Endothelial cell of umbilical vein (primary cell): ENCODE measurements around the gene ARHGAP22. TPM values are rescaled to one million over a fixed set of nuclear protein-coding genes. Genes with fewer than 3 reads are reported as not detected.

ENCODE experiments used
- BruUV-seq: library from RNA; stranded (reverse); fragments of 400-500 nt; replicated peaks from 2 replicates; lab custom pipeline; 2021; lab: Mats Ljungman, UMichigan
- CTCF ChIA-PET: fragments of 300-600, 350-600 bp; sonication (Branson Sonifier 250); formaldehyde crosslinking; loops from one replicate; lab custom pipeline; 2021; ENCODE audit warnings: antibody characterized with exemption, inconsistent platforms; lab: Charles Lee
- POLR2A ChIA-PET: fragments of 300-600, 350-600 bp; sonication (Branson Sonifier 250); formaldehyde crosslinking; loops from one replicate; lab custom pipeline; 2021; ENCODE audit warnings: antibody characterized with exemption, inconsistent platforms; lab: Charles Lee
- DNase-seq: peaks from one replicate; pipeline ENCODE4 v3.0.0-alpha.2; 2011; ENCODE audit warnings: low read depth, low spot score
- FAIRE-seq: peaks from 2 replicates; lab custom pipeline; 2011; peaks lifted over from hg19 to GRCh38; lab: Jason Lieb, UNC
- H2AFZ ChIP-seq: 2 replicates; pipeline ENCODE4 v1.6.0; 2012; ENCODE audit warnings: low read depth, low read length, control low read depth, inconsistent platforms
- H3K27ac ChIP-seq: 2 replicates; pipeline ENCODE4 v1.5.1; 2011; ENCODE audit warnings: low read depth, mild to moderate bottlenecking, control low read depth, low read length, moderate library complexity; ENCODE audit not compliant: insufficient read depth
- H3K27me3 ChIP-seq, 2 experiments: 2 replicates each; pipeline versions ENCODE4 v1.6.0 to v1.6.1; 2011; ENCODE audit warnings: low read length in 2 of 2, mixed read lengths in 1 of 2; ENCODE audit not compliant: control insufficient read depth in 2 of 2, insufficient read depth in 2 of 2
- H3K36me3 ChIP-seq, 2 experiments: 2 replicates in 1 of 2; 3 replicates in 1 of 2; pipeline ENCODE4 v1.5.1; 2011; ENCODE audit warnings: low read length in 2 of 2, mild to moderate bottlenecking in 1 of 2, moderate library complexity in 1 of 2; ENCODE audit not compliant: control insufficient read depth in 2 of 2, insufficient read depth in 2 of 2; ENCODE audit errors: extremely low read depth in 1 of 2
- H3K4me1 ChIP-seq: 3 replicates; pipeline ENCODE4 v1.5.1; 2011; ENCODE audit warnings: mild to moderate bottlenecking, low read length; ENCODE audit not compliant: control insufficient read depth, insufficient read depth; ENCODE audit errors: extremely low read depth
- H3K4me2 ChIP-seq: 2 replicates; pipeline ENCODE4 v1.6.1; 2011; ENCODE audit warnings: low read length, control low read depth, mixed read lengths; ENCODE audit not compliant: insufficient read depth
- H3K4me3 ChIP-seq, 3 experiments: fragments of 200-600 bp in 1 of 3; sonication (generic), shearing (Covaris generic) in 1 of 3; replicated peaks in 1 of 3; 2 replicates each; pipeline ENCODE4 v1.5.1; 2011 to 2016; ENCODE audit warnings: control low read depth in 3 of 3, low read length in 3 of 3, mild to moderate bottlenecking in 2 of 3, inconsistent platforms in 1 of 3, low read depth in 1 of 3, moderate library complexity in 1 of 3; ENCODE audit not compliant: insufficient read depth in 1 of 3
- H3K79me2 ChIP-seq: 2 replicates; pipeline ENCODE4 v1.6.0; 2012; ENCODE audit warnings: low read length, inconsistent platforms; ENCODE audit not compliant: control insufficient read depth, insufficient read depth
- H3K9ac ChIP-seq: replicated peaks from 2 replicates; pipeline ENCODE3; 2011; ENCODE audit warnings: low read length, control low read depth; ENCODE audit not compliant: insufficient read depth; ENCODE audit errors: extremely low read depth
- H3K9me1 ChIP-seq: replicated peaks from 3 replicates; pipeline ENCODE4 v1.6.0; 2011; ENCODE audit warnings: mild to moderate bottlenecking, low read length; ENCODE audit not compliant: control insufficient read depth, insufficient read depth; ENCODE audit errors: extremely low read depth
- H3K9me3 ChIP-seq: replicated peaks from 2 replicates; pipeline ENCODE4 v1.5.1; 2012; ENCODE audit warnings: low read length, inconsistent platforms; ENCODE audit not compliant: control insufficient read depth, insufficient read depth
- H4K20me1 ChIP-seq: replicated peaks from 2 replicates; pipeline ENCODE3; 2011; ENCODE audit warnings: mild to moderate bottlenecking, low read length; ENCODE audit not compliant: control insufficient read depth, insufficient read depth; ENCODE audit errors: extremely low read depth
- CTCF ChIP-seq, 2 donors: IDR thresholded peaks; 1 replicate in 1 of 2; 2 replicates in 1 of 2; pipeline ENCODE4 v1.5.1; 2011; ENCODE audit warnings: low read length in 2 of 2, mild to moderate bottlenecking in 2 of 2, moderate library complexity in 2 of 2, control low read depth in 1 of 2, inconsistent platforms in 1 of 2, low read depth in 1 of 2; ENCODE audit not compliant: insufficient read depth in 1 of 2; ENCODE audit errors: extremely low read depth in 1 of 2
- EZH2 ChIP-seq: IDR thresholded peaks from 2 replicates; pipeline ENCODE4 v1.6.1; 2012; ENCODE audit warnings: borderline replicate concordance, low read depth, mild to moderate bottlenecking, moderate library complexity, low read length, inconsistent platforms; ENCODE audit not compliant: severe bottlenecking
- FOS ChIP-seq: IDR thresholded peaks from 2 replicates; pipeline ENCODE4 v1.6.1; 2011; ENCODE audit warnings: mild to moderate bottlenecking, low read length, moderate library complexity, borderline replicate concordance; ENCODE audit not compliant: insufficient read depth
- GATA2 ChIP-seq: IDR thresholded peaks from 2 replicates; pipeline ENCODE4 v1.7.0; 2011; ENCODE audit warnings: low read depth, mild to moderate bottlenecking, moderate library complexity, mixed read lengths, low read length; ENCODE audit not compliant: insufficient read length, insufficient read depth
- JUN ChIP-seq: IDR thresholded peaks from 2 replicates; pipeline ENCODE4 v1.6.1; 2011; ENCODE audit warnings: borderline replicate concordance, low read depth; ENCODE audit not compliant: insufficient read length, insufficient read depth
- MAX ChIP-seq: IDR thresholded peaks from 2 replicates; pipeline ENCODE4 v1.6.1; 2011; ENCODE audit not compliant: insufficient read depth, insufficient read length
- MYC ChIP-seq: IDR thresholded peaks from one replicate; pipeline ENCODE4 v1.6.1; 2011; ENCODE audit warnings: mild to moderate bottlenecking, low read depth, low read length
- POLR2A ChIP-seq: IDR thresholded peaks from 2 replicates; pipeline ENCODE4 v1.6.1; 2012; ENCODE audit warnings: low read depth, mild to moderate bottlenecking, control low read depth, low read length
- POLR2AphosphoS5 ChIP-seq: IDR thresholded peaks from 2 replicates; pipeline ENCODE4 v1.6.1; 2012; ENCODE audit warnings: low read depth, mild to moderate bottlenecking, control low read depth, low read length, moderate library complexity; ENCODE audit not compliant: insufficient read depth
- dilution Hi-C: fragments of 300-500 bp; cut with MboI; formaldehyde crosslinking; loops from one replicate; pipeline ENCODE4 v1.15.0; 2019; ENCODE audit warnings: low sequenced_read_pairs; ENCODE audit not compliant: extremely low pct_ligation_motif_present
- intact Hi-C: fragments of 100-400 bp; cut with micrococcal nuclease; formaldehyde crosslinking; loops from one replicate; pipeline ENCODE4 v1.10.0; 2022
- polyA plus RNA-seq, 4 experiments: library from polyadenylated mRNA; depleted of rRNA in 3 of 4; stranded (reverse) in 3 of 4; unstranded in 1 of 4; fragments of >200 nt; gene quantifications; 2 replicates each; pipeline versions ENCODE4 v1.2.1 to v1.2.3, GENCODE V29; 2011 to 2012; ENCODE audit warnings: missing spikeins in 1 of 4
- total RNA-seq: library from RNA; stranded (reverse); gene quantifications from 2 replicates; pipeline ENCODE4 v1.2.3, GENCODE V29; 2021

Gene ARHGAP22
- total and polyA plus RNA-seq, 2 donors (not counting 3 experiments of a cell fraction or from before 2014, with no cell fraction given): 8.6 to 50.3 TPM

- H3K27ac ChIP-seq: no peak overlapping the region
- intact Hi-C loops: no loop called here
- POLR2A ChIA-PET: no interaction called here
- no peaks in the 10 kb centered on the region for H3K9me3 ChIP-seq
- H3K79me2 ChIP-seq: no peaks in the 10 kb centered on the region
- H2AFZ ChIP-seq: no peak overlapping the region
- no TSS peak for BruUV-seq
- CTCF ChIA-PET: interaction anchor here (1.2 to 1.7 kb wide), 2 partner anchors 32 to 46 kb away, joined by 3 to 4 read pairs; no protein-coding TSS in a partner anchor
- dilution Hi-C loops: no loop called here
- H3K4me1 ChIP-seq: no peaks in the 10 kb centered on the region
- H3K27me3 ChIP-seq: no peaks in the 10 kb centered on the region
- no peak overlapping the region for H3K4me3 ChIP-seq
- H3K9ac ChIP-seq: no peak overlapping the region
- FAIRE-seq (no peak), DNase-seq (no peak)
- no peaks in the 10 kb centered on the region for H4K20me1 ChIP-seq
- TF ChIP-seq MYC (no peak), JUN (no peak), EZH2 (no peak), MAX (no peak), POLR2A (no peak), GATA2 (no peak), POLR2AphosphoS5 (no peak), CTCF (IDR thresholded peaks at IDR 0.05; ENCODE audit: extremely low read depth in 1 of 2, insufficient read depth in 1 of 2, low read depth in 1 of 2, low read length in 2 of 2) (no peak), FOS (no peak)
- no peaks in the 10 kb centered on the region for H3K36me3 ChIP-seq
- H3K4me2 ChIP-seq: no peak overlapping the region
- H3K9me1 ChIP-seq: no peaks in the 10 kb centered on the region
Observed at GRCh38 chr10:48412081-48412480, 192.8 kb downstream of the ARHGAP22 start.
